ENCODE data around the gene SNTN.

- TF ChIP-seq YY1 (IDR thresholded peaks at IDR 0.05; ENCODE audit: low read depth), result no peak
- TF ChIP-seq CTCF (IDR thresholded peaks at IDR 0.05), result no peak
- no peak for TF ChIP-seq POLR2AphosphoS5 (IDR thresholded peaks at IDR 0.05; ENCODE audit: low read depth, low read length)
- no peak for TF ChIP-seq USF2 (IDR thresholded peaks at IDR 0.05; ENCODE audit: borderline replicate concordance, low read depth, low read length)
- TF ChIP-seq REST (IDR thresholded peaks at IDR 0.05; ENCODE audit: low read depth, low read length), result no peak
- TF ChIP-seq IRF3 (IDR thresholded peaks at IDR 0.05; ENCODE audit: low read depth, low read length), result no peak
- TF ChIP-seq NFIC (IDR thresholded peaks at IDR 0.05; ENCODE audit: borderline replicate concordance), result no peak
These were observed 17.3 kb upstream of the SNTN start for GRCh38 chr3:63635186-63635585.

Data from SK-N-SH (cell line).